PC-3 (cell line): ENCODE measurements around the gene TTBK2. TPM values are rescaled to one million over a fixed set of nuclear protein-coding genes. Genes with fewer than 3 reads are reported as not detected.

Experiments
- ATAC-seq: fragments of 200-7000 bp; cut with Tn5 transposase; 2 replicates; pipeline ENCODE4 v1.9.1; 2020; ENCODE audit warnings: mild to moderate bottlenecking, moderate library complexity
- BruUV-seq: library from RNA; stranded (reverse); fragments of 400-500 nt; replicated peaks from 2 replicates; lab custom pipeline; 2021; lab: Mats Ljungman, UMichigan
- CTCF ChIA-PET: fragments of 300-600 bp; sonication (Branson Sonifier 250); formaldehyde crosslinking; loops from one replicate; lab custom pipeline; 2022; ENCODE audit warnings: antibody characterized with exemption; lab: Charles Lee
- POLR2A ChIA-PET: fragments of 300-600 bp; sonication (Branson Sonifier 250); formaldehyde crosslinking; loops from one replicate; lab custom pipeline; 2022; ENCODE audit warnings: antibody characterized with exemption; ENCODE audit not compliant: unreplicated experiment; lab: Charles Lee
- DNase-seq: peaks from one replicate; pipeline ENCODE4 v3.0.0-alpha.2; 2015
- H2AFZ ChIP-seq: fragments of 300-600 bp; sonication (generic); 2 replicates; pipeline ENCODE4 v1.6.0; 2016; ENCODE audit warnings: antibody characterized with exemption, low read length
- H3F3A ChIP-seq: fragments of 300-600 bp; sonication (generic); one replicate; pipeline ENCODE4 v1.6.0; 2017; ENCODE audit warnings: antibody characterized with exemption, low read length, control low read depth, mild to moderate bottlenecking; ENCODE audit not compliant: unreplicated experiment
- H3K27ac ChIP-seq: fragments of 300-600 bp; sonication (generic); 2 replicates; pipeline ENCODE4 v1.5.1; 2016; ENCODE audit warnings: mild to moderate bottlenecking, low read length
- H3K27me3 ChIP-seq: fragments of 300-600 bp; sonication (generic); 2 replicates; pipeline ENCODE4 v1.6.1; 2016; ENCODE audit warnings: low read length, mixed read lengths
- H3K36me3 ChIP-seq: fragments of 300-600 bp; sonication (generic); 2 replicates; pipeline ENCODE4 v1.6.1; 2016; ENCODE audit warnings: low read depth, mixed run types, low read length, mixed read lengths
- H3K4me1 ChIP-seq: fragments of 300-600 bp; sonication (generic); 2 replicates; pipeline ENCODE4 v1.5.1; 2016; ENCODE audit warnings: low read length; ENCODE audit not compliant: insufficient read depth
- H3K4me2 ChIP-seq: fragments of 300-600 bp; sonication (generic); 2 replicates; pipeline ENCODE4 v1.6.0; 2016; ENCODE audit warnings: low read length
- H3K4me3 ChIP-seq: fragments of 300-600 bp; sonication (generic); 2 replicates; pipeline ENCODE4 v1.5.1; 2016; ENCODE audit warnings: mild to moderate bottlenecking, low read length, mixed read lengths
- H3K79me2 ChIP-seq: fragments of 300-600 bp; sonication (generic); 2 replicates; pipeline ENCODE4 v1.6.1; 2017; ENCODE audit warnings: low read length, mixed read lengths
- H3K9ac ChIP-seq: fragments of 300-600 bp; sonication (generic); 2 replicates; pipeline ENCODE4 v1.6.0; 2016; ENCODE audit warnings: mild to moderate bottlenecking, low read length
- H3K9me2 ChIP-seq: fragments of 300-600 bp; sonication (generic); replicated peaks from 2 replicates; pipeline ENCODE4 v1.6.1; 2016; ENCODE audit warnings: mixed run types, low read length, mixed read lengths
- H3K9me3 ChIP-seq: fragments of 300-600 bp; sonication (generic); 2 replicates; pipeline ENCODE4 v1.6.1; 2016; ENCODE audit warnings: low read length, mixed read lengths
- H4K20me1 ChIP-seq: fragments of 300-600 bp; sonication (generic); 2 replicates; pipeline ENCODE4 v1.6.1; 2016; ENCODE audit warnings: low read length, mixed read lengths
- CTCF ChIP-seq: fragments of 300-600 bp; sonication (generic); conservative IDR thresholded peaks from 2 replicates; pipeline ENCODE4 v1.5.1; 2017; ENCODE audit warnings: antibody characterized with exemption, low read depth, mild to moderate bottlenecking, low read length
- EZH2 ChIP-seq: fragments of 300-600 bp; sonication (generic); IDR thresholded peaks from one replicate; pipeline ENCODE4 v1.6.1; 2017; ENCODE audit warnings: antibody characterized with exemption, mild to moderate bottlenecking, low read length; ENCODE audit not compliant: unreplicated experiment
- EZH2phosphoT487 ChIP-seq: fragments of 300-600 bp; sonication (generic); IDR thresholded peaks from 2 replicates; pipeline ENCODE4 v1.6.1; 2018; ENCODE audit warnings: mild to moderate bottlenecking, antibody characterized with exemption, low read length, borderline replicate concordance
- intact Hi-C: fragments of 100-400 bp; cut with micrococcal nuclease; formaldehyde crosslinking; loops from 2 replicates; pipeline ENCODE4 v1.9.0; 2023
- total RNA-seq: library from RNA; depleted of rRNA; stranded (reverse); fragments of >200 nt; gene quantifications from 2 replicates; pipeline ENCODE4 v1.2.3, GENCODE V29; 2014; rRNA removed

The TTBK2 gene
- total RNA-seq, 1 experiment from 2014 or later: 3.5 TPM

GRCh38 chr15:42691308-42691707, 229.3 kb downstream of the TTBK2 start:
- no TSS peak for BruUV-seq
- Histone ChIP-seq H3K4me2 (no peak overlapping the region), H3K9me2 (no peaks in the 10 kb centered on the region), H3K36me3 (no peaks in the 10 kb centered on the region), H3K9me3 (no peaks in the 10 kb centered on the region), H3K4me1 (no peaks in the 10 kb centered on the region), H3K27ac (no peak overlapping the region), H3K27me3 (no peaks in the 10 kb centered on the region), H2AFZ (no peak overlapping the region), H3K4me3 (no peak overlapping the region), H3F3A (no peaks in the 10 kb centered on the region), H3K9ac (no peak overlapping the region), H4K20me1 (no peaks in the 10 kb centered on the region), H3K79me2 (no peaks in the 10 kb centered on the region)
- ATAC-seq (no peak), DNase-seq (no peak)
- TF ChIP-seq CTCF: no peak
- TF ChIP-seq EZH2: no peak
- TF ChIP-seq EZH2phosphoT487: no peak
- ChIA-PET POLR2A (no interaction called here), CTCF (no interaction called here)
- intact Hi-C loops: no loop called here

Other genes starting within 250 kb of the TTBK2 start
- gene CDAN1, start 183.7 kb downstream of the TTBK2 start, total RNA-seq: 32.5 and 38.6 TPM in 2 replicates
- 18.3 and 22.6 TPM in 2 replicates for gene UBR1, start 185.3 kb upstream of the TTBK2 start, total RNA-seq
- 19.6 and 31.6 TPM in 2 replicates for gene TMEM62, start 212.8 kb upstream of the TTBK2 start, total RNA-seq